Measurements from ENCODE around the gene DRC1.

- TF ChIP-seq EZH2 (IDR thresholded peaks at IDR 0.05; ENCODE audit: borderline replicate concordance, insufficient read depth, low read length, poor library complexity, severe bottlenecking) (no peak), SMC3 (conservative IDR thresholded peaks at IDR 0.05; ENCODE audit: poor library complexity) (no peak), POLR2AphosphoS5 (IDR thresholded peaks at IDR 0.05) (no peak), CTCF (IDR thresholded peaks at IDR 0.05; ENCODE audit: poor library complexity, severe bottlenecking) (no peak), TAF1 (IDR thresholded peaks at IDR 0.05; ENCODE audit: low read depth) (no peak), EP300 (conservative IDR thresholded peaks at IDR 0.05; ENCODE audit: poor library complexity, severe bottlenecking) (no peak)
These were observed 82.9 kb downstream of the DRC1 start for GRCh38 chr2:26484579-26484978.

Measured in neural cell (in vitro differentiated cells).